HG03442 (cell line): ENCODE measurements around the gene ASPN.

Source experiments
- ATAC-seq: cut with Tn5 transposase; IDR thresholded peaks from one replicate; pipeline ENCODE4 v1.9.1; 2021; ENCODE audit warnings: mild to moderate bottlenecking, moderate library complexity; ENCODE audit not compliant: unreplicated experiment

ASPN gene

DNA sequence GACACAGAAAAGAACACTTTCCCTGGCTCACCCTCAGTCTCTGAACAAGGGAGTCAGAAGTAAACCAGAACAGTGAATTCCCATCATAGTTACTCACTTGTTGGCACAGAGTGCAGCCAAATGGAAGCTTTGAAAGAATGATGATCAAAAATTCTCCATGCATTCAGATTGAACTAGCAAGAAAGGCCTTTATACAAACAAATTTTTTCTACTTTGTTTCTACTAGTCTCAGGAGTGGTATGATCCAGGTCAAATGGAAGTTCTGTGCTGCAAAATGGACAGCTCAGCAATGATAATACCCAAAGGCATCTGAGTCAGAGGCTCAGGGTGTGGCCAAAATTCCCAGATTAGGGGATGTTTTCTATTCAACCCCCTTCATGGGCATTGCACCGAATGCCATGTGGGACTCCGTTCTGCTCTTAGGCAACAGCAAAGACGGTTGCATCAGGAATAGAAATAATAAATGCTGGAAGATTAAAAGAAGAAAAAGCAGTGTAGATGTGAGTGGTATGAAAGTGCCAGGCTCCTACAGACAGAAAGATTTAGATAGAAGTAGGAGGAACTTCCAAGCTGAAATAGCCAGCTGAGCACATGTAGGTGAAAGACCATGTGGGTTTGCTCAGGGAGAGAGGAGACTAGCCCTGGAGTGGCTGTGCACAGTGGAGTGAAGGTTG, 24.0 kb upstream of the ASPN start:
- ATAC-seq: no peak

DNA sequence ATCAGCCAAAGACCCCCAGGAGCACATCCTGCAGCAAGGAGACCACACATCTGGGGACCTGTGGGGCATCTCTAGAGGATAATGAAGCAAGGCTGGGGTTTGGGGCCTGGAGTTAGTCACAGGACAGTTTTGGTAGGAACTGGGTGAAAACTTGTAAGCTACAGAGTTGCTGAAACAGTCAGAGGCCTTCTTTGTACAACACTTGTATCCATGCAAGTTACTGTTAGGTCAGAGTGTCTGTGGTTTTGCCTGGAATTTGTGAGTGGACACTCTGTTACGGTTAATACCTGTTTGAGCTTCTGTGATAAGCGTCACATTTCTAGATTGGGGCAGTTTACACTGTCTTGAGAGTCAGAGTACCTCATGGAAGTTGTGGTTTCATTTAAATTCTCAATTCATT, 22.6 kb upstream of the ASPN start:
- no peak for ATAC-seq

DNA sequence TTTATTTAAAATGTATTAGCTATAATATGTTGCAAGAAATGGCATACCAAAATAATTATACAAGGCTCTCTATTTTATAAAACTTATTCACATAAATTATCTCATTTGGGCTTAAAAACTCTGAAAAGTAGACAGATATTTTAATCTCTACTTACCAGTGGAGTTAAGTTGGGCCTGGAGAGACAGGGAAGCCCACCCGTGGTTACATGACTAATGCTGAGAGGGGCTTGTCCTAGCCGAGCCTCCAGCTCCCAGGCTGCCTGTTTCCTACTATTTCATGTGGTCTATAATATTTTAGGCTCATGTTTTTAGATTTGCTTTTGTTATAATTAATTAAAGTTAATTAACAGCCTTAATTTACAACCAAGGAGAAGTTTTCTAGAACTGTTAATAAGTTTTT, 20.9 kb upstream of the ASPN start:
- no peak for ATAC-seq

DNA sequence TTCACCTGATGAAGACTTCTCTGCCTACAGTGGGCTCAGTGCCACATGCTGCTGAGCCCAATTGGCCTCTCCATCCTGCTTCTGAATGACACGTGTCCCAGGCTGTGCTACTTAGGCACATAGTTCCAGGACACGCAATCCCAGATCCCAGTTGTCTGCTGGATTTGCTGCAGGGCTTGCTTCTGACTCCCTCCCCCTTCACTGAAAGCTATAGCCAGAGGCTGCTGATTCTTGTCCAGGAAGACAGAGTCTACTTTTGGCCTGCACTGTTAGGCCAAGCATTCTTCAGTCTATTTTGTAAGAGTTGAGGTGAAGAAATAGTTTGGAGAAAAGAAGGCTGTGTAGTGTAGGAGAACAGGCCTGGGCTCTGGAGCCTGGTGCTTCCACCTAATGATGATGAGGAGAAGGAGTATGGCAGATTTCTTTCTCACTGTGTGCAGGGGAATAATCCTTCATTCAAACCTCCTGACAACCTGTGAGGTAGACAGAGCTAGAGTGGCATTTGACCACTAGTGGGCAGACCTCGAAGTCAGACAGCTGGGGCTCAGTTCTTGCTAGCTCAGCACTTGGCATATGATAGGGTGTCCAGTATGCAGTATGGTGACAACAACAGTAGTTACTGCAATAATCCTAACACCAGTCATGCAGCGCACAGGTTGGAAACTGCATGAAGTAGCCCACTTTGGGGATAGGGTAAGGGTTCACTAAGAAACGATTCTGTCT, 19.5 kb upstream of the ASPN start:
- ATAC-seq: no peak

DNA sequence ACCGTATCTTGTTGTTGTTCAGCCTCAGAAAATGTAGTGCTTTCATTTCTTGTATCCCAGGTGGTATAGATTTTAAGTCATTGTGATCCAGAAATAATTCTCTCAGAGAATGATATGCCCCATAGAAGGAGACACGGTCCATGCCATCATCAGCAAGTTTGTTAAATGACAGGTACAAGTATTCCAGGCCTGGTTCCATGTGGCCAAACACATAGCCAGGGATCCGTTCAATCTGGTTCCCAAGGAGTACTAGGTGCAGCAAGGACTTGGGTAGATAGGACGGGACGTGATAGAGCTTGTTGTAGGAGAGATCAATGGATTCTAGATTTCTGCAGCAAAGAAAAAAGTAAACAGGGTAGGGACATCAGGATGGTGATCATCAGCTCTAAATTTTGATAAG, 18.4 kb upstream of the ASPN start:
- ATAC-seq: no peak

DNA sequence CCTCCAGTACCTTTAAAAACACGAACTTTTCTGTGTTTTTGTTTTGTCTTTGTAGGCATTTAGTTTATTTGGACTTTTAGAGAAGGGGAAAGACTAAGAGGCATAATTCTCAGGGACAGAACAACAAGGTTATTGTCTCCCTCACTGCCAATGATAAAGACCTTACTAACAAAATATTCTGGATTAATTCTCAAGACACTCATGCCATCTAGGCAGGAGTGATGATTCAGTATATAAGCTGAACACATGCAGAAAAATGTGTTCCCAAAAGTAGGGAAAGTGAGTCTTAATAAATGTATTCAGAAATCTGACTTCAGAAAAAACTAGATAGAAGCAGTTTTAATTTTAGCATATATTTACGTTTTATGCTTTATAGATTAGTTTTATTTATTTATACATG, 17.4 kb upstream of the ASPN start:
- ATAC-seq: no peak

DNA sequence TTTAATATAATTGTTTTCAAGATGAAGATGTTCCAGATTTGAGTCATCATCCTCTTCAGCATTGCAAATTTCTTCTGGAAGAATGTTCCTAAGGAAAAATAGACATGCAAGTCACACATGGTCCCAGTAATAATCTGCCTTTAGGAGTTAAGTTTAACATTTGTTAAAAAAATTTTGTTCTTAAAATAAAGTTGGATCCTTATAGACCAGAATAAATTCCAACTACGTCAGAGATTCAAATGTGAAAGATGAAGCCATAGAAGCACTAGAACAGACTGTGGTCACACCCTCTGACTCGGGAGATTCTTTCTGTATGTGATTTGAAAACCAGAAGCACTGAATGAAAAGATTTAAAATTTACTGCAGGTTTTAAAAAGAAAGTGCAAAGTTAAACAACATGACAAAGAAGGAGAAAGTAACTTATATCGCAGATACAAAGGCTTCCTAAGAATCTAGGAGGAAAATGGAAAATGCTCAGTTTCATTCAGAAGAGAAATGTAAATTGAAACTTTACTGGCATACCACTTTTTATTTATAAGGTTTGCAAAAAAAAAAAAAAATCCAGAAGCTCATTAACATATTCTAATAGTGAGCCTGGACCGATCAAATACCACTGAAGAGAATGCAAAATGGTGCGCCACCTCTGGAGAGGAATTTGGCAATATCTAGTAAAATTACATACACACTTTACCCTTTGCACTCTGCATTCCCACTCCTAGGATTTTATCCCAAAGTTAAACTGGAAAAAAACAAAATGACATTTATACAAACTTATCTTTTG, 14.3 kb upstream of the ASPN start:
- no peak for ATAC-seq

DNA sequence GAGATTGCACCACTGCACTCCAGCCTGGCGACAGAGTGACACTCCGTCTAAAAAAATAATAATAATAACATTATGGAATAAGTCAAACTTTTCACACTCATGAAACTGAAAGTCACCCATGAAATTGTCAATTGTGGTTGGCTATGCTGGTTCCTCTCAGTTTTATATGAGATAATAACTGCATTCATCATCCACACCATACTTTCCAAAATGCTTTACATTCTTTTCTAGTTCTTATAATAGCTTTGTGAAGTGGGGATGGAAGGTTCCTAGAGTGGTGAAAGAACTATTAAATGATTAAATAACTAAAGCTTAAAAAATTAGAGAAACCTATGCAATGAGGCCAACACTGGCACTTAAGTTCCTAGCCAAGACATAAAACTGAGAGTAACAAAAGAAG, 12.6 kb upstream of the ASPN start:
- ATAC-seq: no peak

DNA sequence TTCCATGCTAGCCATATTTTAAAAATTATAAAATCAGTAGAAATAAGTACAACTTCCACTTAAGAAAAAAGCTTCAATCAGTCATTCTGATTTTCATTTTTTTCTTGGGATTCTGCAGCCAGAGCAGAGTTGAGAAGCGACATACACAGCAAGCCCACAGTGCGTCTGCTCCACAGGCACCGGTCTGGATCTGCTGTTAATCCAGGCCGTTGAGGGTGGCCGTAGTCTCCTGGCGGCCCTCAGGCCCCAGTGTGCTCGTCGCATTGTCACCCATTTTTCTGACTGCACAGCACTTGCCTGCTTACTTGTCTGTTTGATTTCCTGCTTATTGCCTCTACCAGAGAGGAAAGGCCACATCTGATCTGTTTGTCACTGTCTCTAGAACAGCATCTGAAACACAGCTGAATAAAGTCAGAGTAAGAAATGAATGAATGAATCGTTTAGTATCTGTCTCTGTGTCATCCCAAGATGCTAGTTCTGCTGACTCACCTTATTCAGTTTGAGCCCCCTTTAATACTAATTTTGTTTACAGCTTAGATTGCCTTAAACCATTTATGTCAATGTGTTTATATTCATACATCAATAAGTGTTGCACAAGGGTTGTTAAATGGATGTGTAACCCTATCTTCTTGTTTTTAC, 11.6 kb upstream of the ASPN start:
- ATAC-seq: no peak

DNA sequence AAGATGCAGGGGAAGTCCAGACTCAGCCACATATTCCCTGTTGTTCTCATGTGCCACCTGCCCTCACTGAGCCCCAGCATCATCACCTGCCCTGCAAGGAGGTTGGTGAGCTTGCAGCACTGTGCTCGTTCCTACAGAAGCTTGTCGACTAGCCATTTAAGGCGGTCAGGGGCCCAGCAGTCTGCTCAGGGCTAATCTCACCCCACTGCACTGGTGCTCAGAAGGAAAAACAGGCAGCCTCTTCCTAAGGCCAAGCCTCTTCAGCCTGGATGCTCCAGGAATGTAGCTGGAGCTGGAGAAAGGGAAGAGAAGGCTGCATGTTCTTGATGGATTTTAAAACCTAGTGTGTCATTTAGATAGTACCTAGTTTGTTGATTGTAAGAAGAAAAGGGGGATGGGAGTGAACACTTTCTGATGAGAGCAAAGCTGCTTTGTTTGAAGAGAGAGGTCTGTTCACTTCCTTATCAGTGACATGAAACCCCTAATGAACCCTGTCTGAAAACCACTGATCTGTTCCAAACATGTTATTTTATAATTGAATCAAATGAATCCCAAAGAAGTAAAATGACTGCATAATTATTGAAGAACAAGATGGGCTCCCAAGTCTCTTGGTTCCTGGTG, 10.6 kb upstream of the ASPN start:
- no peak for ATAC-seq

DNA sequence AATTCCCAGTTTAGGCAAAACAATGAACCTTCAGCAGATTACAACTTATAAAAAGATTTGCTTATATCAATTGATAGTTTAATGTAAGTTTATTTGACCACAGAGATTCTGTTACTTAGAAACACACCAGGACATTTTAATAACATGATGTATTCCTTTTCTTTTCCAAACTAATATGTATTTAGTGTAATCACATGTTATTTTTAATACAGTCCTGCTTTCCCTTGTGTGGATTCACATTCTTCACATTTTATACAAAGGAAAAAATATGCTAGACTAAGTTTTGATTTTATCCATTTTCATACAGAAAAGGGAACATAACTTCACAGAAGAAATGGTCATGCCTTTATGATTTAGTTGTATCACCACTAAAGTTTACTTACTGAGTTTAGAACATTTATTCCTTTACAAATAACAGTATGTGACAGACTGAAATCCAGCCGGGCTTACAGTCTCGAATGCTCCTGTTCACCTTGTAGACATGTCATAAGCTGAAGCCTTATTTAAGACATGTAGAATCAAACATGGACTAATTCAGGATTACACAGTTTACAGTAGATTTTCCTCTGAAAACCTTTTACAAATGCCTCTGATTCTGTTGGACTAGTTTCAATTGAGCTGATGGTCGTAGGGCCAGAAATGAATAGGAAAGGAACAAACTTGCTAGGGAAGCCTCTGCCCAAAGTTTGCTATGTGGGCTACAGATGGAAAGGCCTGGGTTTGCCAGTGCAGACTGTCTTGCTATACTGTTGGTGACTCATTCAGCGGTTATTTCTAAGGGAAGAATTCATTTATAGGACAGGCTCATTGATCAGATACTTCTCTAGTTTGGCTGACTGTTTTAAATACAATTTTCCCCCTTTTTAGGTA, 6.6 kb upstream of the ASPN start:
- no peak for ATAC-seq

DNA sequence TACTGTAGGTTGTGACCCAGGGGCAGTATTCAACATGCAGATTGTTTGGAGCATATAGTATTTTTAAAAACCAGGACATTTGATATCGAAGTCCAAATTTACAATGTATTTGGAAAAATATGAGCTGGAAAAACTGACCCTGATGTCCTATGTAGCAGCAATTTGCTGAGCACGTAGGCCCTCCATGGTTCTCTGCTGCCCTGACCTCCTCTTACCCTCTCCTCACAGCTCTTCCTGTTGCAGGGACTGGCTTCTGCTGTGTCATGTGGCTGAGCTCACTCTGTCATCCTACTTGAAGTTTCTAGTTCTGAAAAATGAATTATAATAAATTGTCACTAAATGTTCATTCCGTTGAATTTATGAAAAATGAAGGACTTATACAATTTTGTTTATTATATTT, 4.1 kb upstream of the ASPN start:
- ATAC-seq: no peak

DNA sequence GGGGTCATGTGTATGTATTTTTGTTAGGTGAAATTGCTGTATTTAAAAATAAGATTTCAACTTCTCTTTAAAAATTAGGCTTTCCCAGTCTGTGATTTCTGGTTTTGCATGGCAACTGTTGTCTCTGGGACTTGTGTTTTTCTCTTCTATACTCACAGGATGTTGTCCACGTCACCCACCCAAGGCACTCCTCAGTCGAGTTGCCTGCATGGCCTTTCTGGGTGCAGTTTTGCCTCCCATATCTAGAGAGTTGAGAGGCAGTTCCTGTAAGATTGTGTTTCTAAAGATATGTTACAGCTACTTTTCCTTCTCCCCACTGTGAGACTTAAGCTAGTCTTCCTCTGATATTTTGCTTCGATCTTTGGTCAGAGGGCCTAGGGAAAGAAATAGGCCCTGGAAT, 2.3 kb upstream of the ASPN start:
- no peak for ATAC-seq

DNA sequence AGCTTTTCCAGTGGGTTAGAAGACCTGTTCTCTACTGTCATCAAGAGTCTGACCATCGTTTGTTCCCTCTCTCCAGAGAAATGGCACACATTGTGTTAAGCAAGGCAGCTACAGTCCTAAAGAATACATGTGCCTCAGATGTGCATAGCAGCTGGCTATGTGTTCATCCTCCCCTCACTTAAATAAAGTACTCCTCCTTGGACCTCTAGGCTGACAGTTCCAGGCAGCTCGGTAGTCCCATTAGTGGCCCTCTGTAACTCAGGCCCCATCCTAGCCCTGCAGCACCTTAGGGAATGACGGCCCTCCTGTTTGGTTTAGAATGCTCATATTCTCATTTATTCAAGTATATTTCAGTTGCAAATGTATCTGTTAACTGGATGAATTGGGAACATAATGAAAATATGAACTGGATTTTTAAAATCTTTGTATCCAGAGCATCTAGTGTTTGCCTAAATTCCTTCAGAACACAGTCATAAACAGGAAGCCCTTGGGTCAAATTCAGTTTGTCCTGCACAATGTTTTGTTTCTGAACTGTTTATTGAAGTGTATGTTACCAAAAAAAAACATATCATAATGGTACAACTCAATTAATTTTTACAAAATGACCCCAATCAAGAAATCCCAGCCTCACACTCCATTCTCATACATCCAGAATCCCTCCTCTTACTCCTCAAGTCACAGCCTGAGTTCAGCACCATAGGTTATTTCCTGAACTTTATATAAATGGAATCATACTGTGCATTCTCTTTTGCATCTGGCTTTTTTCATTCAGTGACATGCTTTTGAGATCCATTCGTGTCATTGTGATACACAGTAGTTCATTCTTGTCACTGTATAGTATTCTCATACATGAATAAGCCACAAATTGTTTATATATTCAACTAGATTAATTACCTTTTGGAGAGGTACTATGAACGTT, 1.6 kb upstream of the ASPN start:
- ATAC-seq: no peak

DNA sequence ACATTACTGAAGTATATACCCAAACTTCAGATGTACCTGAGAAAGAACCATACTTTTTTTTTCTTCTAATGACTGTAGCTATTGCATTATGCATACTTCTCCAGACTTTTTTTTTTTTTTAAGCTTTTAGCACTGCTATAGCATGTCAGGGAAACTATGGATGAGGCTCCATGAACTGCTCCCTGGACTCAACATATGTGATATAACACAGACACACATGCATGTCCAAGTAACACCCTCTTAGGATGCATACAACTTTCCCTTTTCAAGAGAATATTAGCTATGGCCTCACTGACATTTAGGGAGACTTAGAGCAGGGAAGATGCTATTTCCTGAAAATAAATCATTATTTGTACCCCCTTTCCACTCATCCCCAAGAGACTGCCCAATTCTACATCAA, 499 bp upstream of the ASPN start:
- no peak for ATAC-seq

DNA sequence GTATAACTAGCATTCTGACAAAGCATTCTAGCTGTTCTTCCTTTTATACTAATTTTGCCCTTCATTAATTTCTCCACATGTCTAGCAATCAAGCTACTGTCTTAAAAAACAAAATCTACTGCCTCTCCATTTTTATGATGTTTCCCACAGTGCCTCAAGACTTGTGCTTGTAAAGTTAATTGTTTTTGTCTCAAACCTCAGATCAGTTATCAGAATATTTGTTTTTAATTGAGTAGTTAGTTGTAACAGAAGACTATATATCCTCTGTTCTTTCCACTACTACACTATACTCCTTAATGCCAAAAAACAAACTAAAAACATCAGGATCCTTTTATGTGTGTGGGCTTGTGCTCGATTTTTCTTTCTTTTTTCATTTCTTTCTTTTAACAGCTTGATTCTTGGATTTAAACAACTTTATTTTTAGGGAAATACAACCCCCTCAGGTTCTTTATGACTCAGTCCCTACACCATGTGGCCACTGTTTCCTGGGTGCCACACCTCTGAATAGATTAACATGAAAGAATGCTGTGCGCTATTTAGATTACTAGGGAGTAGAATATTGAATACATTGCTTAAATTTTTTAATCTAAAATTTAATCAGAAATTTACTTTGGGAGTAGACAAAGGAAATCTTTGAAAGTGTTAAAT, 1.2 kb downstream of the ASPN start:
- peak; percentile 77 for ATAC-seq

DNA sequence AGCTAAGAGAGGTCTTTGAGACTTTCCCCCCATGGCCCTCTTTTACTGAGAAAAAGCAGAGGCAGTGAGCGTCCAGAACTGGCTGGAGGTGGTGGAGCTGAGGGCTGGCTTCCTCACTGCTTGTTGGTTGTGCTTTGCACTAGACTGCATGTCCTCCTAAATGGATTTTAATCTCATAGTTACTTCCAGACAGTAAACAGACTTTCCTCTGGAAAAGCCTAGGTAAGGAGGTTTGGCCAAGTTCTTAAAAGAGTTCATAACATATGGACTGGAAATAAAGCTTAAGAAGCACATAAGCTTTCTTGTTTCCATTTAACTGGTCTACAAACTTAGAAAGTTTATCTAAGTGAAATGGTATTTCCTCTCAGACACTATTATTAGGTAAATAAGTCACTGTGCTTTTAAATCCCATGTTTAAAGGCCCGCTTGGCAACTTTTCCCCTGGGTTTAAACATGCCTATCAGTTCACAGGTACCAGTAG, 2.0 kb downstream of the ASPN start:
- no peak for ATAC-seq

DNA sequence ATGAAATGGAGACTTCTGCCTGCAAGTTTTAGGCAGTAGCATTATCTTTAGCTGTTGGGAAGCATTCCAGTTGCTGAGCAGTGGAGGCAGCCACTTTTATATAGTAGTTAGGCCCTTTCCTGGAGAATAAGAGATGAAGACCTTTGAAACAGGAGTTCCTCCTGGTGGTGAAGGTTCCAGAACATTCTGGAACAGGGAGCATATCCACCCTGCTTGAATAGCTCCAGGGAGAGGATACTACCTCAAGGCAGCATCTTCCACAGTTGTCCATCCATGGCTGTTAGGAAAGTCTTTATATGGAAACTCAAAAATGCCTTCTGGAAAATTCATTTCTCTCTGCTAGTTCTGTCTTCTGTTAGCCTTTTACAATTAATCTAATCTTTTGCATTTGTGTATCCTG, 3.0 kb downstream of the ASPN start:
- no peak for ATAC-seq

DNA sequence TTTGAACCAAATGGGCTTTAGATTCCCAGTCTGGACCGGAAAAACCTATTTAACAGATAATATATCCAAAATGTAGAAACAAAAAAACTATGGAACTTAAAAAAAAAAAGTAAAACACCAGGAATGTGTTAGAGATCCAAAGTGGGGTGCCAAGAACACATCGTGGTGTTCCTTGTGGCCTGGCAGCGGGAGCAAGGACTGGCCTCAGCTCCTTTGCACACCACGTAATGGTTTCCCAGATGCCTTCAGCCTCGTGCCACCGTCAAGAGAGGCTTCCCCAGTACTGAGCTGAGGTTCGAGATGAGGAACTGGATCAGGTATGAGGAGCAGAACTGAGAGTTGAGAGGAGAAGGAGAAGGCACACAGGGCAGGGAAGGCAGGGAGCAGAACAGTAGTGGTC, 3.5 kb downstream of the ASPN start:
- ATAC-seq: no peak
